C4-2B (cell line): ENCODE measurements around the gene BARX2.

Source experiments
- H3K27ac ChIP-seq: fragments of 450-650 bp; 2 replicates; pipeline ENCODE4 v1.5.1; 2017
- ZFX ChIP-seq: fragments of 450-650 bp; IDR thresholded peaks from 2 replicates; pipeline ENCODE4 v1.6.1; 2017
- TF ChIP-seq, protein P1 (sequence below): fragments of 450-650 bp; conservative IDR thresholded peaks from 2 replicates; pipeline ENCODE4 v1.5.1; 2017; ENCODE audit warnings: mild to moderate bottlenecking

The BARX2 gene

GRCh38 chr11:129490004-129490403 lies 114.4 kb downstream of the BARX2 start:
- no peak overlapping the region for H3K27ac ChIP-seq

DNA sequence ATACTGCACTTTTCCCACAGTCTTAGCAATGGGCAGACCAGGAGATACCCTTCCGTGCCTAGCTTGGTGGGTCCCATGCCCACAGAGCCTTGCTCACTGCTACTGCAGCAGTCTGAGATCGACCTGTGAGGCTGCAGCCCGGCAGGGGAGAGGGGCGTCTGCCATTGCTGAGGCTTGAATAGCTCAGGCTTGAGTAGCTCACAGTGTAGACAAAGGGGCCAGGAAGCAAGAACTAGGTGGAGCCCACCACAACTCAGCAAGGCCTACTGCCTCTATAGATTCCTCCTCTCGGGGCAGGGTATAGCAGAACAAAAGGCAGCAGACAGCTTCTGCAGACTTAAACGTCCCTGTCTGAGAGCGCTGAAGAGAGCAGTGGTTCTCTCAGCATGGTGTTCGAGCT lies 118.1 kb downstream of the BARX2 start:
- TF ChIP-seq, protein P1, sequence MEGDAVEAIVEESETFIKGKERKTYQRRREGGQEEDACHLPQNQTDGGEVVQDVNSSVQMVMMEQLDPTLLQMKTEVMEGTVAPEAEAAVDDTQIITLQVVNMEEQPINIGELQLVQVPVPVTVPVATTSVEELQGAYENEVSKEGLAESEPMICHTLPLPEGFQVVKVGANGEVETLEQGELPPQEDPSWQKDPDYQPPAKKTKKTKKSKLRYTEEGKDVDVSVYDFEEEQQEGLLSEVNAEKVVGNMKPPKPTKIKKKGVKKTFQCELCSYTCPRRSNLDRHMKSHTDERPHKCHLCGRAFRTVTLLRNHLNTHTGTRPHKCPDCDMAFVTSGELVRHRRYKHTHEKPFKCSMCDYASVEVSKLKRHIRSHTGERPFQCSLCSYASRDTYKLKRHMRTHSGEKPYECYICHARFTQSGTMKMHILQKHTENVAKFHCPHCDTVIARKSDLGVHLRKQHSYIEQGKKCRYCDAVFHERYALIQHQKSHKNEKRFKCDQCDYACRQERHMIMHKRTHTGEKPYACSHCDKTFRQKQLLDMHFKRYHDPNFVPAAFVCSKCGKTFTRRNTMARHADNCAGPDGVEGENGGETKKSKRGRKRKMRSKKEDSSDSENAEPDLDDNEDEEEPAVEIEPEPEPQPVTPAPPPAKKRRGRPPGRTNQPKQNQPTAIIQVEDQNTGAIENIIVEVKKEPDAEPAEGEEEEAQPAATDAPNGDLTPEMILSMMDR, result no peak
- TF ChIP-seq ZFX, result no peak
- H3K27ac ChIP-seq, result no peak overlapping the region

More at GRCh38 chr11:129490004-129490403, 114.4 kb downstream of the BARX2 start:
- TF ChIP-seq, protein P1, result no peak
- no peak for TF ChIP-seq ZFX
